ENCODE data around the gene EXOSC10. TPM values are rescaled to one million over a fixed set of nuclear protein-coding genes. Genes with fewer than 3 reads are reported as not detected.

The EXOSC10 gene
- total RNA-seq, 1 experiment from 2014 or later, result 73.0 TPM

GRCh38 chr1:11129649-11130390 lies 30.2 kb upstream of the EXOSC10 start (continued):
- TF ChIP-seq ZBTB43 (CRISPR knock-in tag; IDR thresholded peaks at IDR 0.05), result no peak
- TF ChIP-seq CDX4 (CRISPR knock-in tag; IDR thresholded peaks at IDR 0.05; ENCODE audit: borderline replicate concordance), result no peak
- no peak for TF ChIP-seq ZNF416 (CRISPR knock-in tag; IDR thresholded peaks at IDR 0.05)
- TF ChIP-seq E2F5 (CRISPR knock-in tag; IDR thresholded peaks at IDR 0.05), result no peak
- TF ChIP-seq RORB (CRISPR knock-in tag; IDR thresholded peaks at IDR 0.05), result no peak
- TF ChIP-seq ZNF671 (CRISPR knock-in tag; IDR thresholded peaks at IDR 0.05), result no peak
- no peak for TF ChIP-seq ZNF317 (CRISPR knock-in tag; IDR thresholded peaks at IDR 0.05; ENCODE audit: borderline replicate concordance, low read depth)
- TF ChIP-seq ZNF138 (CRISPR knock-in tag; conservative IDR thresholded peaks at IDR 0.05), result no peak
- no peak for TF ChIP-seq TEAD1 (CRISPR knock-in tag; IDR thresholded peaks at IDR 0.05)
- TF ChIP-seq AFF4 (CRISPR knock-in tag; IDR thresholded peaks at IDR 0.05; ENCODE audit: borderline replicate concordance), result no peak
- no peak for TF ChIP-seq FOXP4 (CRISPR knock-in tag; IDR thresholded peaks at IDR 0.05)
- TF ChIP-seq GRHL2 (CRISPR knock-in tag; IDR thresholded peaks at IDR 0.05; ENCODE audit: insufficient replicate concordance, severe bottlenecking), result no peak
- TF ChIP-seq TCF7 (CRISPR knock-in tag; IDR thresholded peaks at IDR 0.05; ENCODE audit: low read depth), result no peak
- TF ChIP-seq ZNF423 (CRISPR knock-in tag; IDR thresholded peaks at IDR 0.05), result no peak

- DNase-seq (ENCODE audit: low spot score), result no peak
- Mint-ChIP-seq H3K27me3 (ENCODE audit: low read depth) (no peaks in the 10 kb centered on the region), H3K4me1 (no peaks in the 10 kb centered on the region), H3K27ac (no peak overlapping the region), H3K9me3 (no peaks in the 10 kb centered on the region), H3K4me3 (no peak overlapping the region), H3K36me3 (peaks cover 68% of the 10 kb centered on the region)
- ChIA-PET POLR2A (no interaction called here), CTCF (interaction anchor here (1.5 kb wide), 1 partner anchor 89 kb away, joined by 5 read pairs; no protein-coding TSS in a partner anchor)
- ATAC-seq, result no peak
- TF ChIP-seq E2F4 (CRISPR knock-in tag; IDR thresholded peaks at IDR 0.05; ENCODE audit: borderline replicate concordance, low read depth) (no peak), ETV6 (CRISPR knock-in tag; IDR thresholded peaks at IDR 0.05) (no peak), NR1H2 (CRISPR knock-in tag; IDR thresholded peaks at IDR 0.05) (no peak), CTCF (IDR thresholded peaks at IDR 0.05) (no peak), EMX1 (CRISPR knock-in tag; IDR thresholded peaks at IDR 0.05) (no peak), PRRX2 (CRISPR knock-in tag; IDR thresholded peaks at IDR 0.05) (no peak), ZNF281 (CRISPR knock-in tag; IDR thresholded peaks at IDR 0.05) (no peak), GTF2I (CRISPR knock-in tag; conservative IDR thresholded peaks at IDR 0.05) (no peak)
Measured at GRCh38 chr1:11126569-11126968, 26.9 kb upstream of the EXOSC10 start.
